GM12875 (cell line): ENCODE results near the gene SDK1.

Experiments used
- H3K4me3 ChIP-seq: one replicate; pipeline ENCODE4 v1.5.1; 2011; ENCODE audit warnings: low read depth, low read length, control low read depth
- TF ChIP-seq, protein P1 (sequence below): IDR thresholded peaks from 2 replicates; pipeline ENCODE4 v1.5.1; 2011; ENCODE audit warnings: low read depth, mild to moderate bottlenecking, control low read depth, inconsistent platforms, low read length, moderate library complexity, borderline replicate concordance; ENCODE audit not compliant: insufficient read depth

SDK1 gene

DNA sequence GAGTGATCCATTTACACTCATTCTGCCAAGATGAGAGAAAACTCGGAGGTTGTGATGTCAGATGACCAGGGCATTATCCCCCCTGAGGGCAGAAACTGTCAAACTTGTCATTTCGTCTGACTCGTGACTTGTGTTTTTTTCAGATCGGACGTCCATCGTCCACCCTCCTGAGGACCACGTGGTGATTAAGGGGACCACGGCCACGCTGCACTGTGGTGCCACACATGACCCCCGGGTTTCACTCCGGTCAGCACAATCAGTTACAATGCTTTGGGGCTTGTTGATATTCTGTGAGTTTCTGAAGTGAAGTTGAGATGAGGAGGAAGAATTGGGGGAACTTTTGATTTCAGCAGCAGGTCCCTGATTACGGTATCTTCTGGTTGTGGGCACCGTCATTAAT is 670.3 kb downstream of the SDK1 start:
- TF ChIP-seq, protein P1, sequence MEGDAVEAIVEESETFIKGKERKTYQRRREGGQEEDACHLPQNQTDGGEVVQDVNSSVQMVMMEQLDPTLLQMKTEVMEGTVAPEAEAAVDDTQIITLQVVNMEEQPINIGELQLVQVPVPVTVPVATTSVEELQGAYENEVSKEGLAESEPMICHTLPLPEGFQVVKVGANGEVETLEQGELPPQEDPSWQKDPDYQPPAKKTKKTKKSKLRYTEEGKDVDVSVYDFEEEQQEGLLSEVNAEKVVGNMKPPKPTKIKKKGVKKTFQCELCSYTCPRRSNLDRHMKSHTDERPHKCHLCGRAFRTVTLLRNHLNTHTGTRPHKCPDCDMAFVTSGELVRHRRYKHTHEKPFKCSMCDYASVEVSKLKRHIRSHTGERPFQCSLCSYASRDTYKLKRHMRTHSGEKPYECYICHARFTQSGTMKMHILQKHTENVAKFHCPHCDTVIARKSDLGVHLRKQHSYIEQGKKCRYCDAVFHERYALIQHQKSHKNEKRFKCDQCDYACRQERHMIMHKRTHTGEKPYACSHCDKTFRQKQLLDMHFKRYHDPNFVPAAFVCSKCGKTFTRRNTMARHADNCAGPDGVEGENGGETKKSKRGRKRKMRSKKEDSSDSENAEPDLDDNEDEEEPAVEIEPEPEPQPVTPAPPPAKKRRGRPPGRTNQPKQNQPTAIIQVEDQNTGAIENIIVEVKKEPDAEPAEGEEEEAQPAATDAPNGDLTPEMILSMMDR: no peak
- no peak overlapping the region for H3K4me3 ChIP-seq

DNA sequence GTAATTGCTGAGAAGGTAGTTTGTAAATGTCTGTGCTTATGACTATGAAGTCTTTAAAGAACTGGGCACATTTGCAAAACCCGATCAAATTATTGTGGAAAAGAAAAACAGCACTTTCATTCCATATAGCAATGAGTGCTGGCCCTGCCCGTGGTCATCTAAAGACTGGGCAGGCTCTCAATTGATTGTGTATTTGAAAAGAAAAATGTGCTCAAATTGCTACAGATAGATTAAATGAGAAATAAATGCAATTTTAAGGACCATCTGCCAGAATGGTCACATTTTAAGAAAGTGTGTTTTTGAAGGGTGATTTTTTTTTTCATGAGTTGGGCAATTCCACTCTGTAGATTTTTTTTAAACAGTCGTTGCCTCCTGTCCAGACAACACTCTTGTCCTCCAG is 672.2 kb downstream of the SDK1 start:
- H3K4me3 ChIP-seq: no peak overlapping the region
- TF ChIP-seq, protein P1: no peak

DNA sequence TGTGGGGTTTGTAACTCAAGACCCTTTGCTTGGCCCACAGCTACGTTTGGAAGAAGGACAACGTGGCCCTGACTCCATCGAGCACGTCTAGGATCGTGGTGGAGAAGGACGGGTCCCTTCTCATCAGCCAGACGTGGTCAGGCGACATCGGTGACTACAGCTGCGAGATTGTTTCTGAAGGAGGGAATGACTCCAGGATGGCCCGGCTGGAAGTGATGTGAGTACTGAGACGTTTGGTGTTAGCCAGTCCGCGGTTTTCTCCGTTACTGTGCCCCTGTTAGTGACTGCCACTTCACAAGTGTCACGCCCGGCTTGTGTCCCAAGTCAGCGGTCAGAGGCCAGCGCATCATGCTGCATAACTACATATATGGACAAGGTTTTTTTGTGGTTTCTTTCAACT is 673.3 kb downstream of the SDK1 start:
- H3K4me3 ChIP-seq: no peak overlapping the region
- TF ChIP-seq, protein P1: no peak

DNA sequence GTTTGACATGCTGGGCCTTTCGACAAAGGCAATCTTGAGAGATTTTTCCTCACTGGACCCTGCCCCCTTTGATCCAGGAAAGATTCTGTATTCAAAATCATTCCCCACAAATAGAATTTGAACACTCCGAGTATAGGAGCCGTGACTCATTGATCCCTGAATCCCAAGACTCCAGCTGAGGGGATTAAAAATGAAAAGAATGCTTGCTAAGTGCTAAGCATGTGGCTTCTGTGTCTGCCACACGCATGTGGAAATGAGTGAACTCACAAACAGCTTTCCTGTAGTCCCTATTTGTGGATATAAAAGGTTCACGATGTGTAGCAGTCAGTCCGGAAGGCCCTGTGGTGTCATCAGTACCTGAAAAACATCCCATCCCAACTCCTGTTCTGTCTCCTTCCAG is 674.3 kb downstream of the SDK1 start:
- TF ChIP-seq, protein P1: no peak

DNA sequence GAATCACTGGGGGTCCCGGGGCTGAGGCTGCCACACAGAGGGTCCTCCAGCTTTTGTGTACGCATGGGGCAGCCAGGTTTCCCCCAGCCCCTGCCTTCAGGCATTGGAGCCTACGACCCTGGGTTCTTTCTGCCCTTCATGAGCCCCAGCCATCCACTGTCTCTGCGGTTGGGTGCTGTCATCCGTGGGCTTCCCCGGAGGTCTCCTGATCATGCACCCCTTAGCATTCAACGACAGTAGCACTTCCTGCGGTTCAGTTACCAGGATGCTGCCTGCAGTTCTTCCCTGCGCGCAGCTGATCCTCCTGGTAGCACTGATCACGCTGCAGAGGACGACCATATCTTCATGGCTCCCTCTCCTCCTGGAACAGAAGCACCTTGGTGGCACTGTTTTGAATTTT is 676.3 kb downstream of the SDK1 start:
- no peak overlapping the region for H3K4me3 ChIP-seq
- TF ChIP-seq, protein P1: no peak

More for the DNA sequence above, 674.3 kb downstream of the SDK1 start:
- H3K4me3 ChIP-seq: no peak overlapping the region

DNA sequence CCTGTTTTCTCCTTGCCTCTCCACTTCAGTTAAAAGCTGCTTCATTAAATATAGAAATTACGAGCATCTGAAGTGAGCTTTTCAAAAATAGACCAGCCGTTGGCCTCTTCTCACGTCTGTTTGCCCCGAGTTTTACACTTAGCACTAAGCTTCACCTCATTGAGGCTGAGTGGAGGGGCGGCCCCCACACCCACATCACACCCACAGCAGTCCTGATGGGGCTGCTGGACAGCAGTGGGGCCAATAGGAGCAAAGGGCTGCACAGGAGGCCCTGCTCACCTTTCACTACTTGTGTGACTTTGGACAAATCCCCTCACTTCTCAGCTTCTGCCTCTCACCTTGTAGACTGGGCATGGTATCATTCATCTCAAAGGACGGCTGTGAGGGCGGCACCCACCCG is 677.8 kb downstream of the SDK1 start:
- TF ChIP-seq, protein P1: no peak

DNA sequence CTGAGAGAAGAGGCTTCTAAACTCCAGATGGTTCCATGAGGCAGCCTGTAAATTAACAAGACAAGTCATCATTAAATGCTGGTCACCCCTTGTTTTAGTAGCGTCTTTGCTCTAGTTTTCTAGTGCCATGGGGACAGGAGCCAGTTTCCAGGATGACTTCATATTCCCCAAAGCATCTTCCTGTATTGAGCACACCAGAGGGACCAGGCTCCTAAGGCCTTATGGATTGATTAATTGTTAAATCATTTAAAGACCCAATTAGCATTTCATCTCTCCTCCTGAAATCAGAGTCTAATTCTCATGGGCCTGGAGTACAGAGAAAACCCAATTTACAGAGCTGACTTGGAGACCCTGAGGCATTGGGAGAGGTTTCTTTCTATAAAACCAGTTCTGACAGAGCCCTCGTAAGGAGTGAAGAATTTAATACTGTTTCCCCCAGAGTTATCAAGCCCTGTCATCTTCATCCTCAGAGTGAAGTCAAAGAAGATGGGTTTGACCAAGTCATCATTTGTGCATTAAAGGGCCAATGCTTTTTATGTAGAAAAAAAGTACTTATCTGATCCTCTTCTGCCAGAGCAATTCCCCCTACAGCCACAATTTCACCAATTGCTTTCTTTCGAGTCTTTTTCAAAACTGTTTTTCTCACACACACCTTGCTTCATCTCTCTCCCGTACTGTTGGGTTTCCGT is 678.7 kb downstream of the SDK1 start:
- H3K4me3 ChIP-seq: no peak overlapping the region
- TF ChIP-seq, protein P1: no peak

More for the DNA sequence above, 677.8 kb downstream of the SDK1 start:
- no peak overlapping the region for H3K4me3 ChIP-seq
